Muscle of back (tissue), 11 donors: Measurements from ENCODE around the gene PROM2. TPM values are rescaled to one million over a fixed set of nuclear protein-coding genes. Genes with fewer than 3 reads are reported as not detected.

Source experiments
- DNase-seq, 3 donors: peaks; one replicate each; pipeline versions ENCODE4 v3.0.0 to v3.0.0-alpha.2; 2013
- polyA plus RNA-seq, 10 donors: library from polyadenylated mRNA; unstranded; fragments of 120-200 nt; gene quantifications; one replicate each; pipeline ENCODE4 v1.2.1, GENCODE V29; 2013; ENCODE audit not compliant: insufficient read length in 10 of 10

Gene PROM2
- polyA plus RNA-seq, 10 donors = 0.35 to 3.5 (median 1.3) TPM

DNA sequence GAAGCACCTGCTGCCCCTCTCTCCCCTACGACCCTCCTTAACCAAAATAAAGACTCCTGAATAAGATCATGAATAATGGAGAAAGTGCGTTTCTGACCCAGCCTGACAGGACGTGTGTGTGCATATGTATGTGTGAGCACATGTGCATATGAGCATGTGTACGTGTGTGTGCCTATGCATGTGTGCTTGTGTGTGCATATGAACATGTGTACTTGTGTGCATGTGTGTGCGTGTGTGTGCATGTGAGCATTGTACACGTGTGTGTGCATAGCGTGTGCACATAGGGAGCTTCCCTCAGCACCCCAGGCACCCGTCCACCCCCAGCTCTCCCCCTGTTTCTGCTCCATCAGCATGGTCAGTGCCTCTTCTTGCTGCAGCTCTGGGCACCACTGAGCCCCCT lies 33.6 kb downstream of the PROM2 start:
- no peak for DNase-seq

DNA sequence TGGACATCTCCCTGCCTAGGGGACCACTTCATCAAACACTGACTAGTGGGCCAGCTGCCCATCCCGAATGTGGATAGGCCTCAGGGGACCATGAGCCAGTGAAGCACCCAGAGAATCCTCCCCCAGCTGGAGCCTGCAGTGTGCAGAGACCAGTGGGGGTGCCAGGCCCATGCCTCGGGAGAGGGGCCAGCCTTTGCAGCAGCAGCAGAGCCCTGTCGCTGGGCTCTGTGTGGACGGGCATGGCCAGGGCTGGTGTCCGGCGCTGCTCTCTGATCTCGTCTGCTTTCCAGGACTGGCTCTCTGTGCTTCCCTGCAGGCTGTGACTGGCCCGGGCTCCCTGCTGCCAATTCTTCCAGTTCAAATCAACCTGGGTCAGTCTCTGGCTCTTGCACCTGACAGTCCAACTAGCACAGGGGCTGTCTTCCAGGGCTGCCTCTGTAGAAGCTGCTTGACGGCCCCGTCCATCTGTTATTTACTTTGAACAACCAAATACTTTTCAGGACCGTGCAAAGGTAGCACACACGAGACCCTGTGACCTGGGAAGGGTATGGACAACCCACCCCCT lies 34.3 kb downstream of the PROM2 start:
- no peak for DNase-seq

DNA sequence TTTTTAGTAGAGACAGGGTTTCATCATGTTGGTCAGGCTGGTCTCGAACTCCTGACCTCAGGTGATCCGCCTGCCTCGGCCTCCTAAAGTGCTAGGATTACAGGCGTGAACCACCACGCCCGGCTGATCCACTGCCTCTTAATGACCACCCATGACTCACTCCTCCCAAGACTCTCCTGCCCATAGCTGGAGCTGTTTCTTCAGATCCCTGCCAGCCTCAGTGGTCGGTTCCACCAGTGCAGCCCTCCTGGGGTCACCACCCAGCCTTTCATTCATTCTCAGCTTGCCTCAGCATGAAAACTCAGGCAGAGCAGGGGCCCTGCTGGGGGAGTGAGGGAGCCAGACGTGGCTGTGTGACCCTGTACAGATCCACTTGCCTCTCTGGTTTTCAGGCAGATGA lies 35.4 kb downstream of the PROM2 start:
- no peak for DNase-seq

DNA sequence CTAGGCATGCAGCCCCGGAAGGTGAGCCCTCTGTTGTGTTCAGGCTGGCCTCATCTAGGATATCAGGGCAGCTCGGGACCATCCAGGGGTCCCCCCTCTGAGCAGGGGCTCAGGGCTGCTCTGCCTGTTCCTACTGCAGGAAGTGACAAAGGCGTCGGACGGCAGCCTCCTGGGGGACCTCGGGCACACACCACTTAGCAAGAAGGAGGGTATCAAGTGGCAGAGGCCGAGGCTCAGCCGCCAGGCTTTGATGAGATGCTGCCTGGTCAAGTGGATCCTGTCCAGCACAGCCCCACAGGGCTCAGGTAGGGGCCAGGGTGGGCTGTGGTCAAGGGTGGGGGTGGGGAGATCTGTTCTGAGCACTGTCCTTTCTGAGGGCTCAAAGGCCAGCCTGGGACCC lies 36.0 kb downstream of the PROM2 start:
- no peak for DNase-seq

DNA sequence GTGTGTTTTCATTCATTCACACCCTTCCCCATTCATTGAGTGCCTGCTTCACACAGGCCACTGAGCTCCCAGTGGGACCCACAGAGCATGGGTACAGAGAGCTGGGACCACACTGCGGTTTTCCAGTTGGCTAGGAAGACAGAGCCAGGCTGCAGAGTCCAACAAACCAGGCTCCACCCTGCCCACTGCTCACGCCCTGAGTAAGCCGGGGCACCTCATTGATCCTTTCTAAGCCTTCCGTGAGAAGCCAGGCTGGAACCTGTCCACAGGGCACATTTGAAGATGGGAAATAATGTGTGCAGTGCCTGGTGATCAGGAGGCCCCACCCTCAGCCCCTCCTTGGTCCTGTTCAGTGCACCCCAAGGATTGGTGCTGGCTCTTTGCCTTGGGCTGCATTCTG lies 36.4 kb downstream of the PROM2 start:
- no peak for DNase-seq

DNA sequence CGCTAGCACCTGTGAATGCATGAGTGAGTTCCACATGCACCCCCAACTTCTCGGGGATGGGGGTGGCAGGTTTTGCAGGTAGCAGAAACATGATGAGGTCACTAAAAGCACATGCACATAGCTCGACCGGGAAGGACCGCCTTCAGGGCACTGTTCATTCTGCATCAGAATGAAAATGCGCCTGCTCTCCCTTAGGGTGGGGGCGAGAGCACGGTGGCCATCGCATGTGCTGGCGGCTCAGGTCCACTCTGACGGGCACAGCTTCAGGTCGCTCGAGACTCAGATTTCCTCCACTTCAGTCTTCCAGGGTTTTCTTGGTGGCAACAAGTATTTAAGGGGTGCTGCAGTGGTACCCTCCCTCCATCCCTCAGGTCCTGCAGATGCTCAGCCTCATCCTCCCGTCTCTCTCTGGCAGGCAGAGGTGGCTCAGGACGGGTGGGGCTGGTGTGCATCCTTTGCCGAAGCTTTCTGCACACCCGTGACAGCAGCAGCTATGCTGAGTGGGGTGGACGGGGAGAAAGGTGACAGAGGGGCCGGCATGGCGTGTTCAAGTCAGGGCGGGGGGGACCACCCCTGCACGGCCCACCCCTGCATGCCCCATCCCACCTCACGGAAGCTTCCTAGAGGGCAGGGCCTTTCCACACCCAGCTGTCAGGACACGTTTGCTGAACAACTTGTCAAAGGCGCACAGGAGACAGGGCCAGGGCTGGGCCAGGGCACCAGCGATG lies 37.7 kb downstream of the PROM2 start:
- no peak for DNase-seq

DNA sequence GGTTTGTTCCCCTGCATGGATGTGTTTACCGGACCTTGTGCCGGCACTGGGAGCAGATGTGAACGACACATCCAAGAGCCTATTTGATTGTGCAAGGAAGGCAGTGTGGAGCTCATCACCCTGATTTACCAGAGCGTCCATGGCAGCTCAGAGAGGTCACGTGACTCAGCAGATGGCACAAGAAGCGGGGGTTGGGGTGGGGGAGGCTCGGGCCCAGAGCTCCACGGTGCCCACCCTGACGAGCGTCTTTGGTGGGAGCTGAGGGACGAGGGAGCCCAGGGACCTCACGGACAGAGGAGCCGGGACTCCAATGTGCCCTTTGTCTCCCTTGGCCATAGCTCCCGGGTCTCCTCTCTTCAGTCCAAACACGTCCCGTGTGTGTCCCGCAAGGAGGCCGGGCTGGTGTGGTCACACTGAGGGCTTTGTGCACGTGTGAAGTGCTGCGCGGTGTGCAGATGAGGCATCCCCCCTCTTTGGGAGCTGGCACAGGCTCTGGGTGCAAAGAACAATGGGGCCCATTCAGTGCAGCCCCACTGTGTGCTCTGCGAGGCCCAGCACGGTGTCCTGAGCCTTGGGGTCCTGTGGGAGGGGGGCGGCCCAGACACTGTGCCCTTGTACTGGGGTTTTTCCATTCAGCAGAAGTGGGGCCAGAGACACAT lies 38.4 kb downstream of the PROM2 start:
- DNase-seq = no peak

DNA sequence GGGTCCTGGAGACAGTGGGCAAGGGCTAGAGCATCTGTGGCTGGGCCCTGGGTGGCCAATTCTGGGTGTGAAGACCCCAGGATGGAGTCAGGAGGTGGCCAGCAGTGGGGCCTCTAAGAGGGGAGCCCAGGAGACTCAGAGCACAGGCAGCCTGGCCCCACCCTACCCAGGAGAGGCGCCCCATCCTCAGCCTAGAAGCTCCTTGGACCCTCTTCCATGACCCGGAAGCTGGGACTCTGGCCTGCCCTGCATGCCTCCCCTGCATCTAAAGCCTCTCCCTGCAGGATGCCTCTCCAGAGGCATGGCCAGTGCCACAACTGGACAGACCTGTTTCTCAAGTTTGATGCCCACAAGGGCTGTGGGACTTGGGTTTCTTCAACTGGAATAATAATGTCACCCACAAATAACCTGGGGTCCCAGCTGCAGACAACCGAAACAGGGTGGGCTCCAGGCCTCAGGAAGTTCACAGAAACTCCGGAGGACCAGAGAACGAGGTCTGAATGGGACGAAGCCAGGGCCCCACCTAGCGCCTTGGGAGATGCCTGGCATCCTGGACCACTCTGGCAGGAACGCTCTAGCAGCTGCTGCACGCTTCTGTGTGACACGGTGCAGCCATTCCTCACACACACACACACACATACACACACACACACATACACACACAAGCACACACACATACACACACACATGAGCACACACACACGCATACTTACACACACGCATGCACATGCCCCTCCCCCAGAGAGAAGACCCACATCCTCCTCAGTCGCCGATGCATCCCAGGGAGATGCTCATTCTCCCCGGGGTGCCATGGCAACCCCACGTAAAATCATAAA lies 39.3 kb downstream of the PROM2 start:
- no peak for DNase-seq

DNA sequence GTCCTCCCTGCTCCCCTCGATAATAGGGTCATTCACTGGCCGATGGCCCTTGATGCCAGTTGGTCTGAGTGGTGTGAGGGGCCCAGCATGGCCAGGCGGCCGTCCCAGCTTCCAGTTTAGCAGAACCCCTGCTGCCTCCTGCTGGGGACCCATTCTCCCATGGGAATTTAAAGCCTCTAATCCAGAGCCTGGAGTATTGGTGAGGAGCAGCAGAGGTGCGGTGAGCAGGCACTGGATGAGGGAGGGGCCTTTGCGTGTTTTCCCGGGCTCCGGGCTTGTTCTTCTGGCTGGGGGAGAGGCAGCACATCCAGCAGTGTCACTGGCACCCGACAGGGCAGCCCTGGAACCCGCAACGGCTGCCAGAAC lies 40.3 kb downstream of the PROM2 start:
- DNase-seq = no peak

DNA sequence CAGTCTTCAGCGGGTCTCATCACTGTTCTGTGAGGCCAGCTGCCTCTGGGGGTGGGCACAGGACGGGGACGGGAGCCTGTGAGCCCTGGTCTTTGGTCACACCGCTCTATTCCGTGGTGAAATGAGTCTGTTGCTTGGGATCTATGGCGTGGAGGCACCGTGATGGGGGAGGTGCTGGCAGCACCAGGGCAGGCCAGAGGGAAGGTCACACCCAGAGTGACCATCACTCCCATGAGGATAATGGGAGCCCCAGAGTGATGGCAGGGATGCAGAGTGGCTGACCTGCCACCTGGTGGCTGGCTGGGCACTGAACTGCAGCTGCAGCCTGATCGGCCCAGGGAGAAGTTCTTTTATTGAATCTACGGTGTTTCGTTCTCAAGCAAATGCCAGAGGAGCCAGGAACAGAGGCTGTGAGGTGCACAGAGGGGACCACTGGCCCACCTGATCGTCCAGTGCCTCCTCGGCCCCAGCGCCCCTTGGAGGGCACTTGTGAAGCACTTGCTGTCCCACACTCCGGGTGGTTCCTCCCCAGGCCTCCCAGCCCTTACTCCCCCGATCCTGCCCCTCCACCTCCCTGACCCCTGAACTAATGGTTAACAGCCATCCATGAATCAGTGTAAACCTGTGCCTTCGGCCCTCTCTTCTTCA lies 40.8 kb downstream of the PROM2 start:
- no peak for DNase-seq

DNA sequence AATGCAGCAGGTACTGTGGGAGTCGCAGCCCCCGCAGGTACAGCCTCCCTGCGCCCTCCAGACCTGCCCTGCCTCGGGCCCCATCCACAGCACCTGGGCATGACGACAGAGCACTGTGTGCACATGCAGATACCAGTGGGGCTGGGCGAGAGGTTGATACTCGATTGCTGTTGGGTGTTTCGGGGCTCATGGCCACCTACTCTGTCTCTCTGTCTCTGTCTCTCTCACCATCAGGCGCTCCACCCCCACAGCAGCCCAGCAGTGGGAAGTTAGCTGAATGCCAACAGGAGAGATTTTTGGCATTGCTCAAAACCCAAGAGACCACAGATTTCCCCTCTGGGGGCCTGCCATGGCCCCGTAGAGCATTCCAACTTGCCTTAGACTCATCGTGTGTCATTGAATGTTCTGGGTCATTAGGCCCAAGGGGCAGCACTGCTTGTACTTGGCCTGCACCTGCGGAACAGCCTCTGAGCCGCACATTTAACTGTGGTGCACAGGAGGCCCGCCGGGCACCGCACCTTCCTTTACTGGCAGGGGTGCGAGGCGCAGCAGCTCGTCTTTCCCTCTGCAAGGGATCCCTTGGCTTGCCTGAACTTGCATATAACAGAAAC lies 41.7 kb downstream of the PROM2 start:
- peak in 1 of 3 donors; percentile 61 for DNase-seq

DNA sequence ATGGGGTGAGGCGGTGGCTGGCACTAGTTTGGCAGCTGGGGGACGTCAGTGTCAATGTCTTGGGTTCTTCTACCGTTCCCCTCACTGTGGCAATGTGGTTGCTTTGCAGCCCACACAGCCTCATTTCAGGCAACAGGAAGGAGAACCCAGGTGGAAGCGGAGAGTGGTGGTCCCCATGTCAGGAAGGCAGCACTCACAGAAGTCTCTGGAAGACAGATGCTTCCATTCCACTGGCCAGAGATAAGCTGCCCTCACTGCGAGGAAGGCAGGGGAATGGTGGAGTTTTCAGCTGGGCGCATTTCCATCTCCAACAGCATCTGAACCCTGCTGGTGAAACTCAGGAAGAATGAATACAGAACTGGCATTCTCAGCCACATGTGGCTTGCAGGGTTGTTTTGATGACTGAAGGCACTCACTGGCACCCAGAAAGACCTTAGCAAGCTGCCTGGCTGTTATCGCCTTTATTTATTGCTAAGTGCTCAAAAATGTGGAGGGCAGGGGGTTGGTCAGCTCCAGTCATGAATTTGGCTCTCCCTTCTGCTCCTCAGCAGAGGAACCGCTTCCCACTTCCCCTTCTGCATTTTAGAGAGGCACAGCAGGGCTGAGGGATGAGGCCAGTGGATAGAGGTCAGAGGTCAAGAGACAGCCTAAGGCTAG lies 42.3 kb downstream of the PROM2 start:
- no peak for DNase-seq

DNA sequence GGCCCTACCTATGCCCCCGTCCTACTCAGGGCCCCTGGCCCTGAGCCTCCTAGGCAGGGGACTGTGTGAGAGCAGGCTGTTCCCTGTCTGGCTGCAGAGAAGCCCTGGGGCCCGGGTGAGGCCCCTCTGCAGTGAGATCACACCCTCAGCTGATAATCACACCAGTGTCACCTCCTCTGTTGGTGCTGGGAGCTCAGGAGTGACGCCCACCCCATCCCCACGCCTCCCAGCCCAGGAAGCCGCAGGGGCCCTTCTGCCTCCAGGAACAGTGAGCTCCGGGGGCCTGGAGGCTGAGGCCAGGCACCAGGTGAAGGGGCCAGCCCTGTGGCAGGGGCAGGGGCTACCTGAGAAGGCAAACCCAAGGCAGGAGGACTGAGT lies 42.9 kb downstream of the PROM2 start:
- no peak for DNase-seq

DNA sequence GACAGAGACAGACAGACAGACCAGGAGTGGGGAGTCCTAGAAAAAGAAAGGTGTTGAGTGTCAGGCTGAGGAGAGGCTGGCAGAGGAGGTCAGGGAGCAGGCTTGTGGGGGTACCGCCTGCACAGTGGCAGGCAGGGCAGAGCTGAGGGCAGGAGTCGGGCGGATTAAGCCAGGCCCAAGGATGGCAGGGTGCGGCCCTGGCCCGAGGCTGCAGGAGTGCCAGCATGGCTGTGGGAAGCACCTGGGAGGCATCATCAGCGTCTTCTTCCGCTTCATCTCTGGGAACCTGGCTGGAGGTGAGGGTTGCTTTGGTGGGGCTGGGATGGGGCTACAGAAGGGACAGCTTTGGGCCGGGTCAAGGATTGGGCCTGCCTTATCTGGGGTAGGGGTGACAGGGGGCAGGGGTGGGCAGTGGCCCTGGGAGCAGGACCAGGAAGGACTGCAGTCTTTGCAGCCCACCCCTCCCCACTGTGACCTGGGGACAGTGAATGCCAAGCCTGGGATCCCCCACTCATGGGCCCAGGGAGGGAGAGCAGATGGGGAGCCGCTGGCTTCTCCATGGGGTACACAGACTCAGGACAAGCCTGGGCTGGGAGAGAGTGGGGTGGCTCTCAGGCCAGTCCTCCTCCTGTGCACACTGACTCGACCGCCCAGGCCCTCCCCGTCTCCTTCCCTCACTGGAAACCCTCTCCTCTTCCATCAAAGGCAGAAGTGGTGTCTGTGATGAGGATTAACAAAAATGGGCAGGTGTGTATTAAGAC lies 43.6 kb downstream of the PROM2 start:
- no peak for DNase-seq

DNA sequence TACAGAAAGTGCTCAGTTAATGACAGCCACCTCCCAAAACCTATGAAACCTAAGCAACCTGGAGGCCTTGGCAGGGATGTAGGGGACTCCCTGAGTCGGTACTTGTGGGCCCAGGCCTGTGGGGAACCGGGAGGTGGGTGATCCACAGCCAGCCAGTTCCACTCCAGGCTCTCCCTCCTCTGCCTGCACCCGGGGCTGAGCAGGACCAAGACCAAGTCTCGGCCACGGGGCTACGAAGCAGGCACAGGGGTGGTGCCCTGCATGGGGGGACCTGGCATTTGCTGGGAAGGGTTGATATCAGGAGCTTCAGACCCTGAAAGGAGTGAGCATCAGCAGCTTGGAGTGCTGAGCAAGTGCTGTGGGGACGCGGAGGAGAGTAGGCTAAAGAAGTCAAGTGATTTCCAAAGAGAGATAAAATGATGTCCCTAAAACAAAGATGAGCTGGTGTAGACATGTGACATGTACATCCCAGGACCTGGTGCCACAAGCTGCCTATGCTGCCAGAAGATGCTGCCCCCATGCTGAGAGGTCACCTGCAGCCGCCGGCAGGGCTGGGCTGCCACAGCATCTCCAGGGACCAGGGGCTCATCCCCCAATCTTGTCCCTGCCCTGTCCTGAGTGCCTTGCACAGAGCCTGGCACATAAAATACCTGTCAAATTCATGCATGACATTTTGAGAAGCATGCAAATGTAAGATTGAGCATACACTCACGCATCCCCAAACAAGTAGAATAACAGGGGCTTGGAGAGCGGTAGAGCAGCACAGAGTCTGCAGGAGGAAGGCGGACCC lies 44.4 kb downstream of the PROM2 start:
- no peak for DNase-seq

DNA sequence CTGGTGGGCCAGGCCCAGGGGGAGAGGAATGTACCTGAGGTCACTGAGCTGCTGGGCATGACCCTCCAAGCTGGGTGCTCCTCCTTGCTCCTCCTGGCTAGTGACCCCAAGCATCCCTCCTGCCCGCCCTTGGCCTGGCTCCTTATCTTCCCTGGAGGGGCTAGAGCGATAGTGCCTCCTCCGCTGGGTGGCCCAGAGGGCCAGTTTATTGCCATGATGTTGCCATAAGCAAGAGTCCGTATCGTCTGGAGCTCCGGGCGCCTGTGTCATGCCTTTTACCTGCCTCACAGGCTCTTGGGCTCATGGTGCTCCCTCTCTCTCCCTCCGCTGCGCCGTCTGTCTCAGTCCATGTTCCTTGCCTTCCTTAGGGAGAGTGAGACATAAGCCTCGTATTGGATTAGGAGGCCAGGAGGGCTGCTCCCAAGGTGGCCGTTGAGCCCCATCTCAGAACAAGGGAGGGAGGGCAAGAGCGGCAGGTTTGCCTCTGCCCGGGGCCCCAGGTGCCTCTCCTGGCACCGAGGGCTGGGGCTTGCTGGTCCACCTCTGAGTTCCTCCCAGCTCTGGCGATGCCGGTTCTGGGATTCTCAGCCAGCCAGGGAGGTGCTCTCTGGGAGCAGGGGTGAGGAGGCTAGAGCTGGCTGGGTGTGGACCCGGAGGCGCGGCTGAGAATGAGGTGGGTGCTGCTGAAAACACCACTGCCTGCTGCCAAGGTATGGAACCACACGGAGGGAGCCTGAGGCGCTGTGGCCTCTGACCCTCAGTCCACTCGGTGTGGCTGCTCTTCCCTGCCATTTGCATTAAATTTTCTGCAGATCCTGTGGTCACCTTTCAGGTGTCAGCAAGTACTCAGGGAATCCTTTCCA lies 45.5 kb downstream of the PROM2 start:
- no peak for DNase-seq

DNA sequence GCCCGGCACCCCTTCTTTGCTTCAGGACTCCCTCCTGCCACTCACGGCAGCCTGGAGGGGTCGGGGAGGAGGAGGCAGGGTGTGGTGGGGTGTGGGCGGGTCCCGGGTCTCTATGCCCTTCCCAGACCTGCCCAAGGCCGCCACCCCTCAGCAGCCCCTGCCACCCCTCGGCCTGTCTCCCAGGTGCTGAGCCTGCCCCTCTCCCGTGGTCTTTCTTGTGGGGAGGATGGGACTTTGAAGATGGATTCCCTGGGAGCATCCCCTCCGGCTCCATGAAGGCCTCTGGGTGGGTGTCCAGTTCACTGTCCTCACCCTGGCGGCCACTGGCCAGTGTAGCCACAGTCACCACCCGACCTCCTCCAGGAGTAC lies 46.1 kb downstream of the PROM2 start:
- no peak for DNase-seq

DNA sequence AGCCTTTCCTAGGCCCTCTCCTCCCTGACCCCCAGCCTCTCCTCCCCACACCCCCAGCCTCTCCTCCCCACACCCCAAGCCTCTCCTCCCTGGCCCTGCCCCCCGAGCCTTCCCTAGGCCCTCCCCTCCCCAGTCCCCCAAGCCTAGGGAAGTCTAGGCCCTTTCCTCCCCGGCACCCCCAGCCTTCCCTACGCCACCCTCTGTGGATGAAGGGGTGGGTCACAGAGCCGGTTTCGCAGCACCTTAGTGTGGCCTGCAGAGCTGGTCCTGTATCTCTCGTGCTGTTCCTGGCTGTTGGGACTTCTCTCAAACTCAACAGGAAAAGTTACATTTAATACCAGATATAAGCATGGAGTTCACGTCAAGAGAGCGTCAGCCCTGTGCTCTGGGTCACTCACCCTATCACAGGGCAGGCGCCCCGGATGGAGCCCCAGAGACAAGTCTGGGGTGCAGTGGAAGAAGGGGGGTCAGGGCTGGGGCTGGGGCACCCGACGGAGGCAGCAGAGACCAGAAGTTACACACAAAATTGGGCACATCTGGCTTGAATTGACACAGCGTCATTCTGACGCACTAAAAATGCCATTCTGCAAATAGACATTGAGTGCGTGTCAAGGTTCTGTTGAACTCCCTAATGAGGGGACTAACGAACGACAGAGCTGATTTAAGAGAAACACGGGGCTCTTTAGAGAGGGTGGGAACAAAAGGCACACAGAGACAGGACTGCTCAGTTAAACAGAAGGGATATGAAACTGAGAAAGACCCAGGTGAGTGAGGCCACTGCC lies 46.9 kb downstream of the PROM2 start:
- DNase-seq = peak in 1 of 3 donors; percentile 69
